ENCODE measurements around the gene CAMK2D.

Gene CAMK2D

DNA sequence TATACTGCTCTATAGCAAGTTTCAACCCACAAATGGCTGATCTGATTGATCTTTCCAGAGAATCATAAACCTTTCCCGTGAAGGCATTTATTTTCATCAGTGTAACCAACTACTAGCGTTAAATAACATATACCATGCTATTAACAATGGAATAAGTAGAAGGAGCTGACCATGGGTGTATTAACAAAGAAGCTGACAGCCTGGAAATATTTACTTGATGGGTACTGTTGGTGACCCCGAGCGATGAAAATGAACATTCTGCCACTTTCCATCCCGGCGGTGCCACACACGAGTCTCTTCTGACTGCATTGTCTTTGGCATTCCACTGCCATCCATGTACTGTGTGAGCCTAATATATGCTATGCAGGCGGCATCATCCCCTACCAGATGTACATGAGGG, 304.4 kb downstream of the CAMK2D start:
- no peak for DNase-seq
- TF ChIP-seq, protein P1, sequence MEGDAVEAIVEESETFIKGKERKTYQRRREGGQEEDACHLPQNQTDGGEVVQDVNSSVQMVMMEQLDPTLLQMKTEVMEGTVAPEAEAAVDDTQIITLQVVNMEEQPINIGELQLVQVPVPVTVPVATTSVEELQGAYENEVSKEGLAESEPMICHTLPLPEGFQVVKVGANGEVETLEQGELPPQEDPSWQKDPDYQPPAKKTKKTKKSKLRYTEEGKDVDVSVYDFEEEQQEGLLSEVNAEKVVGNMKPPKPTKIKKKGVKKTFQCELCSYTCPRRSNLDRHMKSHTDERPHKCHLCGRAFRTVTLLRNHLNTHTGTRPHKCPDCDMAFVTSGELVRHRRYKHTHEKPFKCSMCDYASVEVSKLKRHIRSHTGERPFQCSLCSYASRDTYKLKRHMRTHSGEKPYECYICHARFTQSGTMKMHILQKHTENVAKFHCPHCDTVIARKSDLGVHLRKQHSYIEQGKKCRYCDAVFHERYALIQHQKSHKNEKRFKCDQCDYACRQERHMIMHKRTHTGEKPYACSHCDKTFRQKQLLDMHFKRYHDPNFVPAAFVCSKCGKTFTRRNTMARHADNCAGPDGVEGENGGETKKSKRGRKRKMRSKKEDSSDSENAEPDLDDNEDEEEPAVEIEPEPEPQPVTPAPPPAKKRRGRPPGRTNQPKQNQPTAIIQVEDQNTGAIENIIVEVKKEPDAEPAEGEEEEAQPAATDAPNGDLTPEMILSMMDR (IDR thresholded peaks at IDR 0.05; ENCODE audit: low read depth, low read length), result no peak
- no peak overlapping the region for H3K4me3 ChIP-seq (ENCODE audit: low read depth, low read length)
- no peaks in the 10 kb centered on the region for H3K27me3 ChIP-seq (ENCODE audit: insufficient read depth, low read depth, severe bottlenecking)
- H3K27ac ChIP-seq, result no peak overlapping the region
- H3K36me3 ChIP-seq, result peaks cover 13% of the 10 kb centered on the region
- no peaks in the 10 kb centered on the region for H3K9me3 ChIP-seq (ENCODE audit: severe bottlenecking)

DNA sequence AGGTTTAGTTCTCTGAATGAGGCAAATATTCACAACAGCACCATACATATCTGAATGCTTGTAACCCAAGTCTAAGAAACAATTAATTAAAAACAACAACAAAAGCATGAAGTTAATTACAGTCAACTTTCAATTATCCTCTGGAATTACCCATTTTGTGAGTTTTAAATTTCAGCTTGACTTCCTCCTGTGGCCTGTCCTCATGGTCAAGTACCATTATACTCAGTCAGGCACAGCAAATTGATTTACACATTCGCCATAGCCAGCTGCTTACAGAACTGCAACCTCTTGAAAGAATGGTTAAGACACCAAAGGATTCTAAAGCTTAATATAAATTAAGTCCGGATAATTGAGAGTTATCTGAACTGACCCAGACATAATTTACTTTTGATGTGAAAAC, 306.5 kb downstream of the CAMK2D start:
- no peak for DNase-seq
- peaks cover 7% of the 10 kb centered on the region for H3K36me3 ChIP-seq
- H3K4me3 ChIP-seq (ENCODE audit: low read depth, low read length), result no peak overlapping the region
- TF ChIP-seq, protein P1 (IDR thresholded peaks at IDR 0.05; ENCODE audit: low read depth, low read length), result no peak
- H3K9me3 ChIP-seq (ENCODE audit: severe bottlenecking), result no peaks in the 10 kb centered on the region
- H3K27ac ChIP-seq, result no peak overlapping the region
- no peaks in the 10 kb centered on the region for H3K27me3 ChIP-seq (ENCODE audit: insufficient read depth, low read depth, severe bottlenecking)

DNA sequence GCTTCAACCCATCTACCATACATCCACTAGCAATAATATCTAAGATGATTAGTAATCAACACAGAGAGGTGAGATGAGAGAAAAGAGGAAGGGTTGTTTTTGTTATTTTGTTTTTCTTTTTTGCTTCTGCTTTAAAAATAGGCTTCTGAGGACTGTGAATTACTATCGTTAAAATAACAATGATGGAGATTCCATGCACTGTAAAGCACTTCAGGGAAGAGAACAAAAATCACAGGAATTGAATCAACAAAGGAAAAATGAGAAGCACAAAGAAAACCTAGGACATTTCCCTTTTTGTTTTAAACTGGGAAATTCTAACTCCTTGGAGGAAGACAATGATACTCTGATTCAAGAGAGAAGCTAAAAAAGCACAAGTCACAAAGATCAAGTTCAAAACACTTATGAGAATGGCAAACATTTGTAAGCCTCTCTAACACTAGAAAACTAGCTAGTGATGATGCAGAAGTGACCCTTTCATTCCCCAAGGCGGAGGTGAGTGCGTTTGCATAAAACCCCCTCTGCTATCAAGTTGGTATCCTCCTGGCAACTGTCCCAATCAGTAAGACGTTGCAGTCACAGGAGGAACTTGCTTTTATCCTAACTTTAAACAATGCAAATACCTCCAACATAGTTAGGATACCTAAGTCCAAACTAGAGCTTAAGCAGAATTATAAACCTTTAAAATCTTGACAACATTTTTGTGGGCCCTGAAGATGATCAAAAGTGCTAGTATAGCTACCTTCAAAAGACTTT, 308.5 kb downstream of the CAMK2D start:
- no peaks in the 10 kb centered on the region for H3K27me3 ChIP-seq (ENCODE audit: insufficient read depth, low read depth, severe bottlenecking)
- no peak overlapping the region for H3K27ac ChIP-seq
- no peak for DNase-seq
- TF ChIP-seq, protein P1 (IDR thresholded peaks at IDR 0.05; ENCODE audit: low read depth, low read length), result no peak
- peaks cover 5% of the 10 kb centered on the region for H3K36me3 ChIP-seq
- H3K9me3 ChIP-seq (ENCODE audit: severe bottlenecking), result no peaks in the 10 kb centered on the region
- H3K4me3 ChIP-seq (ENCODE audit: low read depth, low read length), result no peak overlapping the region

DNA sequence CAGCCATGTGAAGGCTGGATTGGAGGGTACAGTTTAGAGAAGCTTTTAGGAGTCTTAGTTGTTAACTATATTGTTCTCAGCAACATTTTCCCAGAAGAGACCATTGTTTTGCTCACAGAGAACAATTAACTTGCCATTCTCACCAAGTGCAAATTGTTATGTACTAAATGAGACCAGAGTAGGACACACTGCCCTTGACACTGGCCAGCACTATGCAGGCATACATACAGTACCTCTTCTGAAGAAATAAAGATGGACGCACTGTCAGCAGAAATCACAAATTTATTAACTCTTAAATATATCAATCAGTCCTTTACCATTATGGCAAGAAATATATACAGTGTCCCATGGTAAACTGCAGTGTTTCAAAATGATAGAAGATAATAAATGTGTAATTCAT, 309.4 kb downstream of the CAMK2D start:
- Histone ChIP-seq H3K27me3 (ENCODE audit: insufficient read depth, low read depth, severe bottlenecking) (no peaks in the 10 kb centered on the region), H3K36me3 (peaks cover 2% of the 10 kb centered on the region), H3K27ac (no peak overlapping the region), H3K4me3 (ENCODE audit: low read depth, low read length) (no peak overlapping the region), H3K9me3 (ENCODE audit: severe bottlenecking) (no peaks in the 10 kb centered on the region)
- TF ChIP-seq, protein P1 (IDR thresholded peaks at IDR 0.05; ENCODE audit: low read depth, low read length), result no peak
- DNase-seq, result no peak

DNA sequence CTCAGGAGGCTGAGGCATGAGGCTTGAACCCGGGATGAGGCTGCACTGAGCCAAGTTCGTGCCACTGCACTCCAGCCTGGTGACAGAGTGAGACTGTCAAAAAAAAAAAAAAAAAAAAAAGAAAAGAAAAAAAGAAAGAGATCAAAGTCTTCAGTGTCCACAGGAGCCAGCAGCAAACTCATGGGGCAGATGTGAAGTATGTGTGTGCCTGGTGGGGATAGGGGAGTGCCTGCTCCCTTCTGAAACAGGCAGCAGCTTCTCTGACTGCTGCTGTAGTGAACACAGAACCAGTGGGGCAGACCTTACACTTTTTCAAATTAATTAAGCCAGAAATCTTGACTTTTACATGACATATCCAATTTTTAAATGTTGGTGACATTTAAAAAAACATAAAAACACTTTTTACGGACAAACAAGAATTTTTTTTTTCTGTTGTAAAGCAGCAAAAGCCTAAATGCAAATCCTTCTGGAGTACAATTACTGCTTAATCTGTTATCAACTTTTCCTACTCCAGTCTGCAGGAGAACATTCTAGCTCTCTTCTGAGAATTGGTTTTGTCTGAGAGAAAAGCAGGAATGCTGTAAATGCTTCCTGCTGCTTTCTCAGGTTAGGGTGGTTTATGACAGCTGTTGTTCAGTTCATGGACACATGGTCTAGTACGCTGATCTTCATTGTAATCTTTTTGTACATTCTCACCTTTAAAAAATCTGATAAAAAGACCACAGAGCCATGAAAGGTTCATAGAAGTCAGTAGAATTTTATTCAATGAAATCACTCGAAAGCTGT, 311.1 kb downstream of the CAMK2D start:
- H3K4me3 ChIP-seq (ENCODE audit: low read depth, low read length), result no peak overlapping the region
- no peak for DNase-seq
- TF ChIP-seq, protein P1 (IDR thresholded peaks at IDR 0.05; ENCODE audit: low read depth, low read length), result no peak
- H3K36me3 ChIP-seq, result no peaks in the 10 kb centered on the region
- no peaks in the 10 kb centered on the region for H3K27me3 ChIP-seq (ENCODE audit: insufficient read depth, low read depth, severe bottlenecking)
- no peaks in the 10 kb centered on the region for H3K9me3 ChIP-seq (ENCODE audit: severe bottlenecking)
- H3K27ac ChIP-seq, result no peak overlapping the region

Data from WERI-Rb-1 (cell line).